ENCODE data around the gene PDLIM4. TPM values are rescaled to one million over a fixed set of nuclear protein-coding genes. Genes with fewer than 3 reads are reported as not detected.

Gene PDLIM4
- total RNA-seq, 1 experiment from 2014 or later, result 7.6 TPM

DNA sequence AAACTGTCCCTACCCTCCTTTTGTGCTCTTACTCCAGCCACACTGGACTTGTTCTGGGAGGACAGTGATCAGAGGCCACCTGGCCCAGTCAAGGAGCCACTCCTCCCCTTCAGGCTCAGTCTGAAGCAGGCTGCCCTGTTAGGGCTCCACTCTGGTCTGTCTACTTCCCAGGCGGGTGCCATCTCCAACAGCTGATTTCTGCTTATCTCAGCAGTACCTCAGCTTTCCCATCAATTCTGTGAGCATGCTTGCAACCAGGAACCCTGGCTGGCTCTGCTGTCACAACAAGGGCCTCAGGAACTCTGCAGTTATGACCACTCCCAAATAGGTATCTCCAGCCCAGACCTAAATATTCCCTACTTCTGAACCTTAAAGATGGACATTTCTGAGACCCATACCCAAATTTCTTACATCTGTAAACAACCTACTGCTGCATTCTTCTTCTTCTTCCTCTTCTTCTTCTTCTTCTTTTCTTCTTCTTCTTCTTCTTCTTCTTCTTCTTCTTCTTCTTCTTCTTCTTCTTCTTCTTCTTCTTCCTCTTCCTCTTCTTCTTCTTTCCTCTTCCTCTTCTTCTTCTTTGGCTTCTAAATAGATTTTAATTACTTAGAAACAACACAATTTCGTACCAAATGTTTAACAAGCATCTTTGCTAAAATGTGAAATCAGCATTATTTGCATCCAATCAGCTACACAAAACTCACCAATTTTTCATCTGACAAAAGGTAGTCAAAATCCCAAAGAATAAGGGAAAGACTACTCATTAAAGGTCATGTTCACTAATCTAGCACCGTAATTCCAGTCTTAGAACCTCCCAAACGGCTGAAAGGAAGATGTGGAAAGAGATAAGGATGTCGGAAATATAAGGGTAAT is 23.1 kb downstream of the PDLIM4 start:
- Histone ChIP-seq H2BK5ac (ENCODE audit: insufficient read length, low read length) (no peak overlapping the region), H3K27me3 (ENCODE audit: insufficient read depth, low read length) (no peaks in the 10 kb centered on the region), H3K23me2 (ENCODE audit: insufficient read length, low read depth, low read length, poor library complexity, severe bottlenecking) (no peaks in the 10 kb centered on the region), H3K79me1 (ENCODE audit: insufficient read depth, low read depth, low read length, poor library complexity, severe bottlenecking) (no peaks in the 10 kb centered on the region), H3K9me3 (ENCODE audit: control insufficient read depth, low read depth, low read length) (no peaks in the 10 kb centered on the region), H3K14ac (ENCODE audit: insufficient read depth, low read length) (no peak overlapping the region; the same call in 1 of the 2 replicates), H3K23ac (ENCODE audit: insufficient read length, low read depth, low read length) (no peak overlapping the region), H2BK20ac (ENCODE audit: low read depth, low read length, poor library complexity, severe bottlenecking) (no peak overlapping the region), H4K20me1 (ENCODE audit: control insufficient read depth, insufficient read depth, insufficient read length) (no peaks in the 10 kb centered on the region), H3K79me2 (ENCODE audit: insufficient read depth, low read length) (no peaks in the 10 kb centered on the region), H3K4me1 (ENCODE audit: insufficient read depth, low read length) (0 out of 2 replicates have a peak, but pooled peaks cover 5% of the 10 kb centered on the region), H3K4ac (ENCODE audit: low read depth, low read length) (no peak overlapping the region), H2BK12ac (ENCODE audit: insufficient read length, low read depth, low read length) (no peak overlapping the region), H4K5ac (ENCODE audit: insufficient read length, low read depth, low read length) (no peak overlapping the region), H3K9ac (ENCODE audit: extremely low read depth, insufficient read length, low read length) (no peak overlapping the region), H2AK5ac (ENCODE audit: insufficient read length, low read length) (no peak overlapping the region), H2BK120ac (ENCODE audit: low read depth, low read length, poor library complexity, severe bottlenecking) (no peak overlapping the region), H3T11ph (ENCODE audit: low read length) (no peak overlapping the region), H2AFZ (ENCODE audit: low read length) (no peak overlapping the region), H3K56ac (ENCODE audit: insufficient read length, low read depth, low read length) (no peak overlapping the region), H4K91ac (ENCODE audit: insufficient read length, low read depth, low read length) (no peak overlapping the region), H2BK15ac (ENCODE audit: low read depth, low read length) (no peak overlapping the region), H3K18ac (ENCODE audit: insufficient read length, low read depth, low read length) (no peak overlapping the region), H3K4me2 (ENCODE audit: insufficient read depth, insufficient read length, low read length) (no peak overlapping the region), H3K27ac (ENCODE audit: insufficient read length, low read depth, low read length) (no peak overlapping the region), H4K8ac (replicated peaks; ENCODE audit: insufficient read length, low read depth, low read length) (no peak overlapping the region)
- H3K9me3 Mint-ChIP-seq, result peaks cover 0 to 5% of the 10 kb centered on the region in 2 experiments; a peak in 1 of 5 replicates
- WGBS (ENCODE audit: extremely low coverage, insufficient read length, low lambda C conversion rate), result no CpG with 5 or more reads among the region's 5 CpGs
- no peak overlapping the region for H3K27ac Mint-ChIP-seq
- H3K4me3 Mint-ChIP-seq, result no peak overlapping the region; a peak in 1 of 5 replicates
- TF ChIP-seq, protein P1, sequence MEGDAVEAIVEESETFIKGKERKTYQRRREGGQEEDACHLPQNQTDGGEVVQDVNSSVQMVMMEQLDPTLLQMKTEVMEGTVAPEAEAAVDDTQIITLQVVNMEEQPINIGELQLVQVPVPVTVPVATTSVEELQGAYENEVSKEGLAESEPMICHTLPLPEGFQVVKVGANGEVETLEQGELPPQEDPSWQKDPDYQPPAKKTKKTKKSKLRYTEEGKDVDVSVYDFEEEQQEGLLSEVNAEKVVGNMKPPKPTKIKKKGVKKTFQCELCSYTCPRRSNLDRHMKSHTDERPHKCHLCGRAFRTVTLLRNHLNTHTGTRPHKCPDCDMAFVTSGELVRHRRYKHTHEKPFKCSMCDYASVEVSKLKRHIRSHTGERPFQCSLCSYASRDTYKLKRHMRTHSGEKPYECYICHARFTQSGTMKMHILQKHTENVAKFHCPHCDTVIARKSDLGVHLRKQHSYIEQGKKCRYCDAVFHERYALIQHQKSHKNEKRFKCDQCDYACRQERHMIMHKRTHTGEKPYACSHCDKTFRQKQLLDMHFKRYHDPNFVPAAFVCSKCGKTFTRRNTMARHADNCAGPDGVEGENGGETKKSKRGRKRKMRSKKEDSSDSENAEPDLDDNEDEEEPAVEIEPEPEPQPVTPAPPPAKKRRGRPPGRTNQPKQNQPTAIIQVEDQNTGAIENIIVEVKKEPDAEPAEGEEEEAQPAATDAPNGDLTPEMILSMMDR (conservative IDR thresholded peaks at IDR 0.05), result no peak
- H3K4me1 Mint-ChIP-seq, result peaks cover 10 to 12% of the 10 kb centered on the region in 2 experiments
- no peaks in the 10 kb centered on the region for H3K36me3 Mint-ChIP-seq (ENCODE audit: insufficient read depth in 1 of 3, low read depth in 3 of 3)
- peak; percentile 11 for DNase-seq
- H3K27me3 Mint-ChIP-seq (ENCODE audit: low read depth), result peaks cover 17% of the 10 kb centered on the region

Data from H9 (cell line).